ENCODE data around the gene CACNA1H.
"Not testable (repeated sequence)": the region's sequence is repeated elsewhere in the genome, so short reads cannot be mapped to it uniquely, and the experiment has no call there.

Gene CACNA1H

DNA sequence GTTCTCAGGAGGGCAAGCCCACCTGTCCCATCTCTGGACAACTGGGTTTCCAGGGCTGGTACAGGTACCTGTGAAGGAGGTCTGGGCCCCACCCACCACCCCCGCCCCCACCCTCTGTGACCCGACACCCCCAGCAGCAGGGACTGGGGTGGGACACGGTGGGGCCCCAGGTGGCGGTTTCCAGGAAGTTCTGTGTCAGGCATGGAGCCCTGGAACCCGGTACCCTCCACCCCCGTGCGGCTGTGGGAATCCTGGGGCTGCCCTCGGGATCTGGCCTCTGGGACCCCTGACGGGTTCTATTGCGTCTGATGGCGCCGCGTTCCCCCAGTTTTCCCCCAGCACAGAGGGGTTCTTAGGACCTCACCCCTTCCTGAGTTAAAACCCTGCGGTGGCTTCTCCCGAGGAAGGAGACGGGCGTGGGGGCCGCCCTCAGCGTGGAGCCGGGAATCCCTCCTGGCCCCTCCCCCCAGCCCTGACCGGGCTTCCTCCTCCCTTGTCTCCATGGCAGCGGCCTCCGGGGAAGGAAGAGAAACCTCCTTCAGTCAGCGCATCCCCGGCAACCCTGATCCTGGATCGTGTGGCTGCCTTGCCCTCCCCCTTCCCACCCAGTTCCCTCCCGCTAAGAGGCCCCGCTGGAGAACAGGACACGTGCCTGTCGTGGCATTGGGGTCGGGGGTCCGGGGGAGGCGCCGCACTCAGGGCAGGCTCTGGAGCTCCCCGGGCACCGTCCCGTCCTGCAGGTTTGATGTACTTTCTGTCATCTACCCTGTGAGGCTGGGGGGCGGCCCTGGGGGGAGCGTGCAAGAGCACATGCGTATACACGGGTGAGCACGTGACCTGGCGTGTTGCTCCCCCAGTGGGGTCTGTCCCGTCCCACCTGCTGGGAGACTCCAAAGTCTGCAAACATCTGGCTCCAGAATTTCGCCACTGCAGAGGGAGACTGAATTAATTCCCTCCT lies 30.3 kb downstream of the CACNA1H start:
- Mint-ChIP-seq H3K9me3 (no peaks in the 10 kb centered on the region), H3K27ac (no peak overlapping the region), H3K4me1 (no peaks in the 10 kb centered on the region), H3K4me3 (no peak overlapping the region), H3K27me3 (peaks cover 6% of the 10 kb centered on the region)
- no peak for ATAC-seq
- no peak for DNase-seq

DNA sequence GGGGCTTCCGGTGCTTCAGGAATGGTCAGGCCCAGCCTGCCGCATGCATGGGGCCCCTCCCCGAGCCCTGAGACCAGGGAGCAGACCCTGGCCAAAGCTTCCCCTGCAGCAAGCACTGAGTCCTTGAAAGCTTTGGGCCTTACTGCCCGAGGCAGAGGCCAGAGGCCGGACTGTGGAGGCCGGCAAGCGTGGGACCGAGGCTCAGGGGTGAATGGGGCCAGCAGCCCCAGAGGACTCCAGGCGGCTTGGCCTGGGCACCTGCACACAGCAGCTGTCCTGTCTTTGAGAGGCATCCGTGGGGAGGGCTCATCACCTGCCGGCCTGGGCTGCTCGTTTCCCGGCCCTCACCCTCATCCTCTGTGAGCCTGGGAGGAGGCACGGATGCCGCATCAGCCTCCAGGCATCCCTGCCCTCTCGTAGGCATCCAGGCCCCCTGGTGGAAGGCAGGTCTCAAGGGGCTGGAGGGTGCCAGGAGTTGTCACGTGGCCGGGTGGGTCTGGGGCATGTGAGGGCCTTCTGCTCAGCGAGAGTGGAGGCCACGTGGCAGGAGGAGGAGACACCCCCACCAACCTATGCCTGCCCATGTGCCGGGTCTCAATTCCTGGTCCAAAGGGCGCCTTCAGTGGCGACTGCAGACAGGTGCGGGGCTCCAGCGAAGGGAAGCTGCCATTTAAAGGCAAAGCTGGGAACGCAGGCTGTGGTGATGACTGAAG lies 31.4 kb downstream of the CACNA1H start:
- DNase-seq (no peak), ATAC-seq (no peak)
- Mint-ChIP-seq H3K4me3 (no peak overlapping the region), H3K9me3 (no peaks in the 10 kb centered on the region), H3K27me3 (peaks cover 14% of the 10 kb centered on the region), H3K4me1 (no peaks in the 10 kb centered on the region), H3K27ac (no peak overlapping the region)

GRCh38 chr16:1184980-1185379 lies 32.1 kb downstream of the CACNA1H start:
- Mint-ChIP-seq H3K4me3 (no peak overlapping the region), H3K27ac (no peak overlapping the region), H3K9me3 (no peaks in the 10 kb centered on the region), H3K27me3 (peaks cover 15% of the 10 kb centered on the region), H3K4me1 (no peaks in the 10 kb centered on the region)
- no peak for DNase-seq
- ATAC-seq, result no peak

DNA sequence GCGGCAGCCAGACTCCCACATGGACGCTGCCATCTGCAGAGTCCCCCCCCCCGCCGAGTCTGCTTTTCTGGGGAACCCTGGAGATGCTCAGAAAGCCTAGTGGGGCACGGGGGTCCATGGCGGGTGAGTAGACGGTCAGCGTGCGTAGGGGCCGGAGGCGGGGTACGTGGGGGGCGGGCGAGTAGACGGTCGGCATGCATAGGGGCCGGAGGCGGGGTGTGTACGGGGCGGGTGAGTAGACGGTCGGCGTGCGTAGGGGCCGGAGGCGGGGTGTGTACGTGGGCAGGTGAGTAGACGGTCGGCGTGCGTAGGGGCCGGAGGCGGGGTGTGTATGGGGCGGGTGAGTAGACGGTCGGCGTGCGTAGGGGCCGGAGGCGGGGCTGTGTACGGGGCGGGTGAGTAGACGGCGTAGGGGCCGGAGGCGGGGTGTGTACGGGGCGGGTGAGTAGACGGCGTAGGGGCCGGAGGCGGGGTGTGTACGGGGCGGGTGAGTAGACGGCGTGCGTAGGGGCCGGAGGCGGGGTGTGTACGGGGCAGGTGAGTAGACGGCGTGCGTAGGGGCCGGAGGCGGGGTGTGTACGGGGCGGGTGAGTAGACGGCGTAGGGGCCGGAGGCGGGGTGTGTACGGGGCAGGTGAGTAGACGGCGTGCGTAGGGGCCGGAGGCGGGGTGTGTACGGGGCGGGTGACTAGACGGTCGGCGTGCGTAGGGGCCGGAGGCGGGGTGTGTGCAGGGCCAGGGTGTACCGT lies 32.7 kb downstream of the CACNA1H start:
- not testable (repeated sequence) for DNase-seq, H3K4me3 Mint-ChIP-seq, H3K27ac Mint-ChIP-seq, H3K9me3 Mint-ChIP-seq, H3K4me1 Mint-ChIP-seq
- ATAC-seq, result peak; percentile 62
- H3K27me3 Mint-ChIP-seq, result peaks cover 15% of the 10 kb centered on the region

GRCh38 chr16:1188432-1189189 lies 35.7 kb downstream of the CACNA1H start:
- DNase-seq (peak; percentile 44), ATAC-seq (peak; percentile 47)
- no peaks in the 10 kb centered on the region for H3K4me1 Mint-ChIP-seq
- no peaks in the 10 kb centered on the region for H3K9me3 Mint-ChIP-seq
- H3K27ac Mint-ChIP-seq, result no peak overlapping the region
- peaks cover 29% of the 10 kb centered on the region for H3K27me3 Mint-ChIP-seq
- no peak overlapping the region for H3K4me3 Mint-ChIP-seq

DNA sequence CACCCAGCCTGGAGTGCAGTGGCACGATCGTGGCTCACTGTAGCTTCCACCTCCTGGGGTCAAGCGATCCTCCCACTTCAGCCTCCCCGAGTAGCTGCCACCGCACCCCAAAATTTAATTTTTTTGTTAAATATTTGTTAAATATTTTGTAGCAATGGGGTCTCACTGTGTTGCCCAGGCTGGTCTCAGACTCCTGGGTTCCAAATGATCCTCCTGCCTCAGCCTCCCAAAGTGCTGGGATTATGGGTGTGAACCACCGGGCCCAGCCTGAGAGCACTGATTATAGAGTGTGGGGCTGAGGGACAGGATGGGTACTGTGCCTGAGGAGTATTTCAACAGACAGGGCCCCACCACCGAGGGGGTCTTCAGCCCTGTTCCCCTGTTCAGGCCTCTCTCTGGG lies 36.5 kb downstream of the CACNA1H start:
- H3K9me3 Mint-ChIP-seq, result no peaks in the 10 kb centered on the region
- no peak overlapping the region for H3K27ac Mint-ChIP-seq
- H3K4me1 Mint-ChIP-seq, result no peaks in the 10 kb centered on the region
- peaks cover 29% of the 10 kb centered on the region for H3K27me3 Mint-ChIP-seq
- no peak overlapping the region for H3K4me3 Mint-ChIP-seq
- no peak for DNase-seq
- ATAC-seq, result no peak

DNA sequence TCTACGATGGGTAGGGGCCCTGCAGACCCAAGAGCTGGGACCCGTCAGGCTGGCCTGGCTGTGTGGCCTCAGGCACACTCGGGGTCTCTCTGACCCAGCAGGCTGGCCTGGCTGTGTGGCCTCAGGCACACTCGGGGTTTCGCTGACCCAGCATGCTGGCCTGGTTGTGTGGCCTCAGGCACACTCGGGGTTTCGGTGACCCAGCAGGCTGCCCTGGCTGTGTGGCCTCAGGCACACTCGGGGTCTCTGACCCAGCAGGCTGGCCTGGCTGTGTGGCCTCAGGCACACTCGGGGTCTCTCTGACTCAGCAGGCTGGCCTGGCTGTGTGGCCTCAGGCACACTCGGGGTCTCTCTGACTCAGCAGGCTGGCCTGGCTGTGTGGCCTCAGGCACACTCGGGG lies 37.9 kb downstream of the CACNA1H start:
- not testable (repeated sequence) for H3K9me3 Mint-ChIP-seq, H3K4me1 Mint-ChIP-seq, ATAC-seq, DNase-seq, H3K4me3 Mint-ChIP-seq, H3K27ac Mint-ChIP-seq
- peaks cover 29% of the 10 kb centered on the region for H3K27me3 Mint-ChIP-seq

- H3K27me3 Mint-ChIP-seq, result peaks cover 28% of the 10 kb centered on the region
- no peak for DNase-seq
- H3K27ac Mint-ChIP-seq, result no peak overlapping the region
- no peaks in the 10 kb centered on the region for H3K9me3 Mint-ChIP-seq
- no peak overlapping the region for H3K4me3 Mint-ChIP-seq
- no peak for ATAC-seq
- H3K4me1 Mint-ChIP-seq, result peaks cover 14% of the 10 kb centered on the region
These were observed 39.6 kb downstream of the CACNA1H start for GRCh38 chr16:1192384-1193073.

- no peak overlapping the region for H3K27ac Mint-ChIP-seq
- no peak for ATAC-seq
- peaks cover 15% of the 10 kb centered on the region for H3K4me1 Mint-ChIP-seq
- peaks cover 23% of the 10 kb centered on the region for H3K27me3 Mint-ChIP-seq
- no peaks in the 10 kb centered on the region for H3K9me3 Mint-ChIP-seq
- DNase-seq, result no peak
- H3K4me3 Mint-ChIP-seq, result no peak overlapping the region
These were observed 40.4 kb downstream of the CACNA1H start for GRCh38 chr16:1193143-1193824.

- ATAC-seq (peak; percentile 21), DNase-seq (no peak)
- Mint-ChIP-seq H3K9me3 (no peaks in the 10 kb centered on the region), H3K27ac (no peak overlapping the region), H3K4me3 (no peak overlapping the region), H3K27me3 (peaks cover 18% of the 10 kb centered on the region), H3K4me1 (peaks cover 15% of the 10 kb centered on the region)
These were observed 41.1 kb downstream of the CACNA1H start for GRCh38 chr16:1193825-1194581.

DNA sequence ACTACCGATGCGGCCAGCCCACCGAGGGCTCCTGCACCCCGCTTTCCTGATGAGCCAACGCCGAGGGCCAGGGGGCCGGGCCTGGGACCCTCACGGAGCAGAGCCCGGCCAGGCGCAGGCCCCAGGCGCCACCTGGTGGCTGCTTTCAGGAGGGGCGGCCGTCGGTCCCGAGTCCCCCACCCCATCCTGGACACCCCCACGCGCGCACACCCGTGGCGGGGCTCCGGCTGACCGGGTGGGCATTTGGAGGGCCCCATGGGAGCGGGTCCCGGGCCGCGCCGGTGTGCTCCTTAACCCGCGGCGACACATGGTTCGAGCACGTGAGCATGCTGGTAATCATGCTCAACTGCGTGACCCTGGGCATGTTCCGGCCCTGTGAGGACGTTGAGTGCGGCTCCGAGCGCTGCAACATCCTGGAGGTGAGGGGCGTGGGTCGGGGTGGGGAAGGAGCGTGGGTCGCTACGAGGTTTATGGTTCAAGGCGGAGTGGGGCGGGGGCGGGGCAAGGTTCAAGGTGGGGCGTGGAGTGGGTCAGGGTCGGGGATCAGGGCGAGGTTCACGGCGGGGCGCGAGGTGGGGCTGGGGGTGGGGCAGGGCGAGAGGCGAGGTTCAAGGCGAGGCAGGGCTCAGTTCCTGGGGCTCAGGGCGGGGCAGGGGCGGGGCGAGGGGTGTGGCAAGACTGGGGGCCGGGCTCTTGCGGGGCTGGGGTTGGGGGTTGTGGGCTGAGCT lies 41.9 kb downstream of the CACNA1H start:
- peaks cover 0 to 3% of the 10 kb centered on the region in 2 donors for H3K9me3 Mint-ChIP-seq
- H3K27ac Mint-ChIP-seq, result no peak overlapping the region
- DNase-seq (peak; percentile 31 to 37), ATAC-seq (peak; percentile 42)
- H3K4me1 Mint-ChIP-seq, result peaks cover 15% of the 10 kb centered on the region
- H3K4me3 Mint-ChIP-seq, result no peak overlapping the region
- peaks cover 14% of the 10 kb centered on the region for H3K27me3 Mint-ChIP-seq

- no peak overlapping the region for H3K27ac Mint-ChIP-seq
- ATAC-seq (no peak), DNase-seq (no peak)
- no peak overlapping the region for H3K4me3 Mint-ChIP-seq
- H3K9me3 Mint-ChIP-seq, result peaks cover 0 to 5% of the 10 kb centered on the region in 2 donors
- peaks cover 14% of the 10 kb centered on the region for H3K27me3 Mint-ChIP-seq
- H3K4me1 Mint-ChIP-seq, result peaks cover 15% of the 10 kb centered on the region
These were observed 42.4 kb downstream of the CACNA1H start for GRCh38 chr16:1195393-1195666.

- Mint-ChIP-seq H3K27me3 (peaks cover 14% of the 10 kb centered on the region), H3K4me3 (no peak overlapping the region), H3K27ac (no peak overlapping the region), H3K4me1 (peaks cover 15% of the 10 kb centered on the region), H3K9me3 (peaks cover 0 to 5% of the 10 kb centered on the region in 2 donors)
- ATAC-seq (no peak), DNase-seq (no peak)
These were observed 43.6 kb downstream of the CACNA1H start for GRCh38 chr16:1196494-1196893.

Measured in stimulated activated naive CD8-positive, alpha-beta T cell treated with anti-CD3 and anti-CD28 coated beads, Interleukin-15, amount 100 ng/mL, for 72 hours (primary cell).